Peyer's patch (tissue), 4 donors: Measurements from ENCODE around the gene VPREB3. TPM values are rescaled to one million over a fixed set of nuclear protein-coding genes. Genes with fewer than 3 reads are reported as not detected.

Experiments
- DNase-seq, 3 donors: peaks; one replicate each; pipeline ENCODE4 v3.0.0-alpha.2; 2017 to 2019
- H3K27ac ChIP-seq, 4 donors: fragments of 200-600 bp; sonication (generic); one replicate each; pipeline ENCODE4 v1.5.1; 2016 to 2019
- H3K27me3 ChIP-seq, 2 donors: fragments of 200-600 bp; sonication (generic); one replicate each; pipeline ENCODE4 v1.5.1; 2019
- H3K36me3 ChIP-seq, 3 donors: fragments of 200-600 bp; sonication (generic); one replicate each; pipeline ENCODE4 v1.5.1; 2016 to 2019
- H3K4me1 ChIP-seq, 4 donors: fragments of 200-600 bp; sonication (generic); one replicate each; pipeline ENCODE4 v1.5.1; 2016 to 2019
- H3K4me3 ChIP-seq, 4 donors: fragments of 200-600 bp; sonication (generic); 1 replicate in 3 of 4; 2 replicates in 1 of 4; pipeline ENCODE4 v1.5.1; 2016 to 2019; ENCODE audit warnings: mild to moderate bottlenecking in 1 of 4
- H3K9me3 ChIP-seq, 4 donors: fragments of 200-600 bp; sonication (generic); one replicate each; pipeline ENCODE4 v1.5.1; 2016 to 2019; ENCODE audit warnings: mild to moderate bottlenecking in 1 of 4
- CTCF ChIP-seq, 6 experiments: fragments of 450-650 bp in 4 of 6; fragments of 200-600 bp in 2 of 6; sonication (generic) in 1 of 6; IDR thresholded peaks; one replicate each; pipeline ENCODE4 v1.5.1; 2017 to 2019; ENCODE audit warnings: antibody characterized with exemption in 6 of 6, mild to moderate bottlenecking in 3 of 6, moderate library complexity in 1 of 6
- POLR2A ChIP-seq, 2 donors: fragments of 450-650 bp; IDR thresholded peaks; one replicate each; pipeline ENCODE4 v1.5.1; 2017; ENCODE audit warnings: antibody characterized with exemption in 2 of 2, mild to moderate bottlenecking in 2 of 2, moderate library complexity in 2 of 2
- total RNA-seq, 4 donors: library from RNA; depleted of rRNA; stranded (reverse); fragments of >200 nt; gene quantifications; one replicate each; pipeline ENCODE4 v1.1.0, GENCODE V29; 2016

Gene VPREB3
- total RNA-seq, 4 donors from 2014 or later = 29.7 TPM; not detected in 3

- Histone ChIP-seq H3K27ac (peak within 1 kb of the TSS; percentile 98 to 100 (median 100)), H3K4me3 (peak within 1 kb of the TSS; percentile 84 to 98 (median 92)), H3K36me3 (peaks cover 0 to 9% (median 0%) of the 10 kb centered on the region in 3 donors), H3K9me3 (no peaks in the 10 kb centered on the region), H3K4me1 (peaks cover 0 to 35% (median 10%) of the 10 kb centered on the region in 4 donors), H3K27me3 (no peaks in the 10 kb centered on the region)
- TF ChIP-seq CTCF (IDR thresholded peaks at IDR 0.05) (no peak), POLR2A (IDR thresholded peaks at IDR 0.05) (peak; percentile 84 to 89)
- DNase-seq = peak; percentile 89 to 96 (median 94)
Observed at GRCh38 chr22:23786752-23787599, 32.8 kb upstream of the VPREB3 start, which contains the start of gene SMARCB1. TSS of gene SMARCB1 (plus strand) at chr22:23786966. CDS start at chr22:23787170, 204 bp downstream.

GRCh38 chr22:23786261-23786710, 32.1 kb upstream of the VPREB3 start:
- no peaks in the 10 kb centered on the region for H3K27me3 ChIP-seq
- no peak for TF ChIP-seq CTCF (IDR thresholded peaks at IDR 0.05)
- TF ChIP-seq POLR2A (IDR thresholded peaks at IDR 0.05) = no peak
- peak overlapping the region; percentile 98 to 100 (median 100) for H3K27ac ChIP-seq
- peaks cover 0 to 35% (median 10%) of the 10 kb centered on the region in 4 donors for H3K4me1 ChIP-seq
- peak overlapping the region; percentile 84 to 98 (median 92) for H3K4me3 ChIP-seq
- DNase-seq = no peak
- H3K36me3 ChIP-seq = peaks cover 0 to 2% (median 0%) of the 10 kb centered on the region in 3 donors
- no peaks in the 10 kb centered on the region for H3K9me3 ChIP-seq

- Histone ChIP-seq H3K27ac (no peak overlapping the region), H3K4me3 (no peak overlapping the region), H3K36me3 (no peaks in the 10 kb centered on the region), H3K4me1 (peaks cover 0 to 30% (median 10%) of the 10 kb centered on the region in 4 donors), H3K27me3 (no peaks in the 10 kb centered on the region), H3K9me3 (no peaks in the 10 kb centered on the region)
- TF ChIP-seq POLR2A (IDR thresholded peaks at IDR 0.05) (no peak), CTCF (IDR thresholded peaks at IDR 0.05) (no peak)
- DNase-seq = no peak
Observed at GRCh38 chr22:23784215-23784732, 30.0 kb upstream of the VPREB3 start.

GRCh38 chr22:23783265-23784150, 29.3 kb upstream of the VPREB3 start:
- no peak for DNase-seq
- Histone ChIP-seq H3K4me3 (no peak overlapping the region), H3K9me3 (no peaks in the 10 kb centered on the region), H3K27me3 (no peaks in the 10 kb centered on the region), H3K4me1 (peaks cover 0 to 23% (median 9%) of the 10 kb centered on the region in 4 donors), H3K27ac (no peak overlapping the region), H3K36me3 (no peaks in the 10 kb centered on the region)
- no peak for TF ChIP-seq CTCF (IDR thresholded peaks at IDR 0.05)
- no peak for TF ChIP-seq POLR2A (IDR thresholded peaks at IDR 0.05)

- Histone ChIP-seq H3K4me3 (no peak overlapping the region), H3K4me1 (peaks cover 0 to 15% (median 3%) of the 10 kb centered on the region in 4 donors), H3K27ac (no peak overlapping the region), H3K9me3 (no peaks in the 10 kb centered on the region), H3K36me3 (no peaks in the 10 kb centered on the region), H3K27me3 (no peaks in the 10 kb centered on the region)
- no peak for DNase-seq
- TF ChIP-seq POLR2A (IDR thresholded peaks at IDR 0.05) = no peak
- TF ChIP-seq CTCF (IDR thresholded peaks at IDR 0.05) = no peak
Observed at GRCh38 chr22:23782703-23783102, 28.5 kb upstream of the VPREB3 start.
